T47D (cell line): Measurements from ENCODE around the gene KAT6B.

ENCODE experiments used
- DNase-seq, 2 experiments: peaks; one replicate each; pipeline versions ENCODE4 v3.0.0 to v3.0.0-alpha.2; 2011 to 2012; ENCODE audit warnings: low read depth in 1 of 2, low spot score in 1 of 2
- JUND ChIP-seq: IDR thresholded peaks from 2 replicates; pipeline ENCODE4 v1.6.1; 2012; ENCODE audit warnings: low read depth
- in situ Hi-C: cut with HindIII; loops from 2 replicates; pipeline ENCODE4 v1.10.0; 2016; ENCODE audit warnings: low sequenced_read_pairs, low pct_unique_long_range_greater_than_20kb

The KAT6B gene

GRCh38 chr10:74808501-74808900 lies 17.9 kb upstream of the KAT6B start:
- in situ Hi-C loops: no loop called here
- no peak for TF ChIP-seq JUND
- DNase-seq: no peak

GRCh38 chr10:74810087-74810486 lies 16.3 kb upstream of the KAT6B start:
- no peak for DNase-seq
- in situ Hi-C loops: no loop called here
- TF ChIP-seq JUND: no peak

- no peak for TF ChIP-seq JUND
- in situ Hi-C loops: no loop called here
- DNase-seq: no peak
These were observed 12.8 kb upstream of the KAT6B start for GRCh38 chr10:74813381-74814259.

- DNase-seq: no peak
- no peak for TF ChIP-seq JUND
- in situ Hi-C loops: no loop called here
These were observed 11.6 kb upstream of the KAT6B start for GRCh38 chr10:74814797-74815196.

- no peak for DNase-seq
- in situ Hi-C loops: no loop called here
- no peak for TF ChIP-seq JUND
These were observed 9.4 kb upstream of the KAT6B start for GRCh38 chr10:74816824-74817498.

GRCh38 chr10:74821501-74821900 lies 4.9 kb upstream of the KAT6B start:
- in situ Hi-C loops: no loop called here
- peak; percentile 17; the same call in 1 of the 2 replicates for TF ChIP-seq JUND
- DNase-seq: peak in 1 of 2 experiments; percentile 82

GRCh38 chr10:74822101-74822500 lies 4.3 kb upstream of the KAT6B start:
- DNase-seq: peak in 1 of 2 experiments; percentile 36
- no peak for TF ChIP-seq JUND
- in situ Hi-C loops: no loop called here

GRCh38 chr10:74822521-74823089 lies 3.8 kb upstream of the KAT6B start:
- in situ Hi-C loops: no loop called here
- DNase-seq: no peak
- no peak for TF ChIP-seq JUND

GRCh38 chr10:74823791-74824183 lies 2.6 kb upstream of the KAT6B start:
- in situ Hi-C loops: no loop called here

GRCh38 chr10:74824184-74824899 lies 2.1 kb upstream of the KAT6B start:
- in situ Hi-C loops: no loop called here
- DNase-seq: no peak
- TF ChIP-seq JUND: no peak

More at GRCh38 chr10:74823791-74824183, 2.6 kb upstream of the KAT6B start:
- peak; percentile 57 for TF ChIP-seq JUND
- peak; percentile 47 to 85 for DNase-seq

GRCh38 chr10:74824900-74825370 lies 1.5 kb upstream of the KAT6B start:
- in situ Hi-C loops: no loop called here
- peak; percentile 23 to 31 for DNase-seq
- TF ChIP-seq JUND: no peak
